Astrocyte (in vitro differentiated cells and primary cell): ENCODE results near the gene CCDC15. TPM values are rescaled to one million over a fixed set of nuclear protein-coding genes. Genes with fewer than 3 reads are reported as not detected.

ENCODE experiments used
- DNase-seq: peaks from one replicate; pipeline ENCODE4 v3.0.0-alpha.2; 2010; ENCODE audit warnings: low read depth
- FAIRE-seq: peaks from 2 replicates; lab custom pipeline; 2011; peaks lifted over from hg19 to GRCh38; lab: Jason Lieb, UNC
- H2AFZ ChIP-seq: 2 replicates; pipeline ENCODE4 v1.6.0; 2012; ENCODE audit warnings: low read depth, low read length, inconsistent platforms
- H3K27ac ChIP-seq: 2 replicates; pipeline ENCODE4 v1.5.1; 2011; ENCODE audit warnings: low read depth, low read length, inconsistent platforms
- H3K27me3 ChIP-seq: 2 replicates; pipeline ENCODE4 v1.6.0; 2011; ENCODE audit warnings: low read length, inconsistent platforms; ENCODE audit not compliant: insufficient read depth
- H3K36me3 ChIP-seq: 2 replicates; pipeline ENCODE4 v1.5.1; 2011; ENCODE audit warnings: low read length, inconsistent platforms; ENCODE audit not compliant: insufficient read depth
- H3K4me1 ChIP-seq: 2 replicates; pipeline ENCODE4 v1.5.1; 2011; ENCODE audit warnings: low read length, inconsistent platforms; ENCODE audit not compliant: insufficient read depth
- H3K4me2 ChIP-seq: 2 replicates; pipeline ENCODE4 v1.6.0; 2012; ENCODE audit warnings: low read length, inconsistent platforms
- H3K4me3 ChIP-seq: 2 replicates; pipeline ENCODE4 v1.5.1; 2011; ENCODE audit warnings: low read depth, mild to moderate bottlenecking, low read length, inconsistent platforms; ENCODE audit not compliant: insufficient read depth
- H3K79me2 ChIP-seq: 2 replicates; pipeline ENCODE4 v1.6.0; 2012; ENCODE audit warnings: mild to moderate bottlenecking, low read length, inconsistent platforms; ENCODE audit not compliant: insufficient read depth
- H3K9ac ChIP-seq: 2 replicates; pipeline ENCODE4 v1.6.0; 2012; ENCODE audit warnings: mild to moderate bottlenecking, low read length, inconsistent platforms
- H3K9me3 ChIP-seq: 2 replicates; pipeline ENCODE4 v1.5.1; 2012; ENCODE audit warnings: low read depth, mild to moderate bottlenecking, low read length, inconsistent platforms; ENCODE audit not compliant: insufficient read depth
- H4K20me1 ChIP-seq: 2 replicates; pipeline ENCODE4 v1.6.0; 2012; ENCODE audit warnings: low read length, inconsistent platforms; ENCODE audit not compliant: insufficient read depth
- H3K27ac Mint-ChIP-seq: one replicate; pipeline ENCODE4 v1.8.0; 2021; ENCODE audit warnings: mild to moderate bottlenecking, mixed read lengths; ENCODE audit not compliant: unreplicated experiment
- H3K27me3 Mint-ChIP-seq: one replicate; pipeline ENCODE4 v1.8.0; 2021; ENCODE audit warnings: low read depth, mixed read lengths; ENCODE audit not compliant: unreplicated experiment
- H3K36me3 Mint-ChIP-seq: one replicate; pipeline ENCODE4 v1.8.0; 2021; ENCODE audit warnings: low read depth, mixed read lengths; ENCODE audit not compliant: unreplicated experiment
- H3K4me1 Mint-ChIP-seq: one replicate; pipeline ENCODE4 v1.8.0; 2021; ENCODE audit warnings: low read depth, mixed read lengths; ENCODE audit not compliant: unreplicated experiment
- H3K4me3 Mint-ChIP-seq: one replicate; pipeline ENCODE4 v1.8.0; 2021; ENCODE audit warnings: mild to moderate bottlenecking, moderate library complexity, mixed read lengths; ENCODE audit not compliant: unreplicated experiment
- H3K9me3 Mint-ChIP-seq: one replicate; pipeline ENCODE4 v1.8.0; 2021; ENCODE audit warnings: mild to moderate bottlenecking, mixed read lengths; ENCODE audit not compliant: unreplicated experiment
- CTCF ChIP-seq: IDR thresholded peaks from 2 replicates; pipeline ENCODE4 v1.5.1; 2011; ENCODE audit warnings: low read depth, mild to moderate bottlenecking, inconsistent platforms, low read length, moderate library complexity; ENCODE audit not compliant: insufficient read depth
- EZH2 ChIP-seq: IDR thresholded peaks from 2 replicates; pipeline ENCODE4 v1.6.1; 2012; ENCODE audit warnings: mild to moderate bottlenecking, low read length, inconsistent platforms; ENCODE audit not compliant: insufficient read depth
- total RNA-seq: library from RNA; stranded (reverse); gene quantifications from 2 replicates; pipeline ENCODE4 v1.2.1, GENCODE V29; 2021

The CCDC15 gene
- total RNA-seq, 1 donor from 2014 or later: 0.75 TPM

DNA sequence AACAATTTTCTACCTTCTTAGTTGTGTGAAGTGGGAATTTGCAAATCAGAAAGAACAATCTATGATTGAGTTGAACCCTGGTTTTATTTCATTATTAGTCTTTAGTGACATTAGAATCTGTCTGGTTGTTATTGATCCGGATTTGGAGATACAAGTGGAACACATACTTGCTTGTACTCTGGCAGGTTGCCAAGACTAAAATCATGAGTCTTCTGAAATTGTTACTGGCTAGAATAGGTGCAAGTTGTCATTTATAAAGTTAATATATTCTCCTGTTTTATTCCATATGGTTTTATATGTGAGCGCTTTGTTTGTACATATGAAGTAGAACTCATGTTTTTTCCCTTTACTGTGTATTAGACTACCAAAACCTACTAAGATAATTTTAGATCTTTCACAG lies 23.0 kb downstream of the CCDC15 start:
- Histone ChIP-seq H3K27ac (no peak overlapping the region), H3K27me3 (no peaks in the 10 kb centered on the region), H3K4me3 (no peak overlapping the region), H3K9ac (no peak overlapping the region), H2AFZ (no peak overlapping the region), H4K20me1 (no peaks in the 10 kb centered on the region), H3K36me3 (no peaks in the 10 kb centered on the region), H3K4me2 (no peak overlapping the region), H3K4me1 (no peaks in the 10 kb centered on the region), H3K9me3 (no peaks in the 10 kb centered on the region), H3K79me2 (no peaks in the 10 kb centered on the region)
- Mint-ChIP-seq H3K27ac (no peak overlapping the region), H3K4me3 (no peak overlapping the region), H3K9me3 (peaks cover 10% of the 10 kb centered on the region), H3K36me3 (no peaks in the 10 kb centered on the region), H3K4me1 (no peaks in the 10 kb centered on the region), H3K27me3 (no peaks in the 10 kb centered on the region)
- FAIRE-seq: no peak
- DNase-seq: no peak
- TF ChIP-seq CTCF (no peak), EZH2 (no peak)

DNA sequence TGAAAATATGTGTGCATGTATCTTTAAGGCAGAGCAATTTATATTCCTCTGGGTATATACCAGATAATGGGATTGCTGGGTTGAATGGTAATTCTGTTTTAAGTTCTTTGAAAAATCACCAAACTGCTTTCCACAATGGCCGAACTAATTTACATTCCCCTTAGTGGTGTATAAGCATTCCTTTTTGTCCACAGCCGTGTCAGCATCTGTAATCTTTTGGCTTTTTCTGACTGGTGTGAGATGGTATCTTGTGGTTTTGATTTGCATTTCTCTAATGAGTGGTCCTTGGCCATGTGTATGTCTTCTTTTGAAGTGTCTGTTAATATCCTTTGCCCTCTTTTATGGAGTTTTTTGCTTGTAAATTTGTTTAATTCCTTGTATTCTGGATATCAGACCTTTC lies 24.3 kb downstream of the CCDC15 start:
- Mint-ChIP-seq H3K9me3 (peaks cover 10% of the 10 kb centered on the region), H3K36me3 (no peaks in the 10 kb centered on the region), H3K4me3 (no peak overlapping the region), H3K4me1 (no peaks in the 10 kb centered on the region), H3K27ac (no peak overlapping the region), H3K27me3 (no peaks in the 10 kb centered on the region)
- Histone ChIP-seq H3K27ac (no peak overlapping the region), H4K20me1 (no peaks in the 10 kb centered on the region), H3K79me2 (no peaks in the 10 kb centered on the region), H3K9me3 (no peaks in the 10 kb centered on the region), H3K9ac (no peak overlapping the region), H3K4me2 (no peak overlapping the region), H3K4me1 (no peaks in the 10 kb centered on the region), H3K27me3 (no peaks in the 10 kb centered on the region), H3K36me3 (no peaks in the 10 kb centered on the region), H3K4me3 (no peak overlapping the region), H2AFZ (no peak overlapping the region)
- TF ChIP-seq EZH2 (no peak), CTCF (no peak)
- DNase-seq (peak; percentile 37), FAIRE-seq (no peak)

DNA sequence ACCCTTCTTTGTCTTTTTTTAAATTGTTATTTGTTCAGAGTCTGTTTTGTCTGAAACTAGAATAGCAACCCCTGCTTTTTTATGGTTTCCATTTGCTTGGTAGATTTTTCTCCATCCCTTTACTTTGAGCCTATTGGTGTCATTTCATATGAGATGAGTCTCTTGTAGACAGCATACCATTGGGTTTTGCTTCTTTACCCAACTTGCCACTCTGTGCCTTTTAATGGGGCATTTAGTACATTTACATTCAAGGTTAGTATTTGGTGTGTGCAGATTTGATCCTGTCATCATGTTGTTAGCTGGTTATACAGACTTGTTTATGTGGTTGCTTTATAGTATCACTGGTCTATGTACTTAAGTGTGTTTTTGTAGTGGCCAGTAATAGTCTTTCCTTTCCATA lies 28.0 kb downstream of the CCDC15 start:
- FAIRE-seq (peak; percentile 23), DNase-seq (no peak)
- Histone ChIP-seq H3K9ac (no peak overlapping the region), H3K4me3 (no peak overlapping the region), H3K4me2 (no peak overlapping the region), H3K9me3 (no peaks in the 10 kb centered on the region), H3K4me1 (no peaks in the 10 kb centered on the region), H3K36me3 (no peaks in the 10 kb centered on the region), H3K27me3 (no peaks in the 10 kb centered on the region), H3K27ac (no peak overlapping the region), H3K79me2 (no peaks in the 10 kb centered on the region), H4K20me1 (no peaks in the 10 kb centered on the region), H2AFZ (no peak overlapping the region)
- TF ChIP-seq CTCF: no peak
- TF ChIP-seq EZH2: no peak
- H3K4me3 Mint-ChIP-seq: no peak overlapping the region
- H3K36me3 Mint-ChIP-seq: no peaks in the 10 kb centered on the region
- no peaks in the 10 kb centered on the region for H3K4me1 Mint-ChIP-seq
- no peak overlapping the region for H3K27ac Mint-ChIP-seq
- H3K27me3 Mint-ChIP-seq: no peaks in the 10 kb centered on the region
- H3K9me3 Mint-ChIP-seq: peaks cover 10% of the 10 kb centered on the region
